Stimulated activated CD8-positive, alpha-beta memory T cell treated with anti-CD3 and anti-CD28 coated beads, Interleukin-4, amount 100 ng/mL, for 1 hour (primary cell): Measurements from ENCODE around the gene ORC3.
"Not testable (repeated sequence)": the region's sequence is repeated elsewhere in the genome, so short reads cannot be mapped to it uniquely, and the experiment has no call there.

Experiments
- DNase-seq, 2 donors: peaks; one replicate each; pipeline ENCODE4 v3.0.0-alpha.2; 2020; ENCODE audit warnings: low read depth in 2 of 2, low spot score in 1 of 2

ORC3 gene

DNA sequence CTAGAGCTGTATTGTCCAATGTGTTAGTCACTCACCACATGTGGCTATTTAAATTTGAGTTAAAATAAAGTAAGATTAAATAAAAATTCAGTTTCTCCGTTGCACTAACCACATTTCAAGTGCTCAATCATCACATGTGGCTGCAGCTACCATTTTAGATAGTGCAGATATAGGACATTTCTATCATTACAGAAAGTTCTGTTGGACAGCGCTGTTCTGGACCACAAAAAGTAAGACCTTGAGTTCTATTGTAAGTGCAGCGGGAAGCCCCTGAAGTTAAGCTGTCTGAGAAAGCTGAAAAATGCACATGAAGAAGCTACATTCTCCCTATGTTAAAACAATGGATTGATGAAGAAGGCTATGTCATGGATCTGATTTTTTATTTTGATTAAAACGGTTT lies 1.1 kb downstream of the ORC3 start:
- DNase-seq = no peak

DNA sequence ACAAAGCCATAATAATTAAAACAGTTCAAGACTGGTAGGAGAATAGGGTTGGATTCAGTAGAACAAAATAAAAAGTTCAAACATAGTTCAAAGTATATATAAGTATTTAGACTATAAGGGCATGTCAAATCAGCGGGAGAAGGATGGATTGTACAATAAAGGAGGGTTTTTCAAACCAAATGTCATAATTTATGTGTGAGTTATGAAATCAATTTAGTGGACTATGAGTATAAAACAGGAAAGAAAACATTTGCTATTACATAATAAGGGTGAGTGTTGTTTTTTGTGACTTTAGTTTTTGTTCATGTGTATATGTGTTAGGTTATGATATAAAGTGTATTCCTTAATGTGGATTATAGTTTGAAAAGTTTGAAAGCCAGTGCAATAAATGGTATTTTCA lies 10.6 kb downstream of the ORC3 start:
- DNase-seq = no peak

DNA sequence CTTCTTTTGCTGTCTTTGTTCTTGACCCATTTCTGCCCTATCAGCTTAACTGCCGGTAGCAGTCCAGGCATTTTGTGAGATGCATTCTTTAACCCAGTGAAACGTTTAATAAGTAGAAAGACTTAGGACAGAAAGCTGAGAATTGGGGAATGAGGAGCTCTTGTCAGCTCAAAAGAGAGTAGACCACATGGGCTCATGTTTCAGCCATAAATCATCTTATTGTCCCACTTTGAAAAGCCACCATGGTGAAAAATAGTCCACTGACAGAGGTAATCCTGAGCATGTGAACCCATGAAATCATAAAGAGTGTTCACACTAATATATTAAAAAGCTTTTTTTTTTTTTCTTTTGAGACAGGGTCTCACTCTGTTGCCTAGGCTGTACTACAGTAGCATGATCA lies 16.3 kb downstream of the ORC3 start:
- no peak for DNase-seq

DNA sequence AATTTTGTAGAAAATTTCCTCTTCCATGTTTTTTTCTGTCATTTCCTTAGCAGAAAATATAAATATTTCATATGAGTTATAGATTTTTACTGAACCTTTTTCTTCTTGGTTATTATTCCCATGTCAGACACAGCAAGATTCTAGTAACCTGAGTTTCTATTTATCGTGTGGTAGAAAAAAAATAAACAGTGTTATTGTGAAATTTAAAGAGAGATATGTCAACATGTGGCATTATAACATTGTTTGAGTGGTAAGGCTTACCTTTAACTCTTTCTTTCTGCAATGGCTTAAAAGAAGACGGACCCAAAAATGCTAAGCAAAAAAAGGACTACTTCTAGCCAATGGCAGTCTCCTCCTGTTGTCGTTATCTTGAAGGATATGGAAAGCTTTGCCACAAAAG lies 18.9 kb downstream of the ORC3 start:
- no peak for DNase-seq

DNA sequence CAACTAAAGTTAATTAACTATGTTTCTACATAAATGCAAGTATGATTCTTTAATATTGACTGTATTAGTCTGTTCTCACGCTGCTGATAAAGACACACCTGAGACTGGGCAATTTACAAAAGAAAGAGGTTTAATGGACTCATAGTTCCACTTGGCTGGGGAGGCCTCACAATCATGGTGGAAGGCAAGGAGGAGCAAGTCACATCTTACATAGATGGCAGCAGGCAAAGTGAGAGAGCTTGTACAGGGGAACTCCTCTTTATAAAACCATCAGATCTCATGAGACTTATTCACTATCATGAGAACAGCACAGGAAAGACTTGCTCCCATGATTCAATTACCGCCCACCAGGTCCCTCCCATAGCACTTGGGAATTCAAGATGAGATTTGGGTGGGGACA lies 23.1 kb downstream of the ORC3 start:
- not testable (repeated sequence) for DNase-seq

DNA sequence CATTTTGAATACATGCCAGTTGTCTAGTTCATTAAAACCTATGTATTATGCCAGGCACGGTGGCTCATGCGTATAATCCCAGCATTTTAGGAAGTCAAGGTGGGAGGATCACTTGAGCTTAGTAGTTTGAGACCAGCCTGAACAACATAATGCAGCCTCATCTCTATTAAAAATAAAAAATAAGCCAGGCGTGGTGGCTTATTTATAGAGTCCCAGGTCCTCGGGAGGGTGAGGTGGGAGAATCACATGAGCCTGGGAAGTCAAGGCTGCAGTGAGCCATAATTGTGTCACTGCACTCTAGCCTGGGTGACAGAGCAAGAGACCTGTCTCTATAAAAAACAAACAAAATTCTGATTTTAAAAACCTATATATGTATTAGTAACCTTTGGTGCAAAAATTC lies 27.5 kb downstream of the ORC3 start:
- DNase-seq = no peak

DNA sequence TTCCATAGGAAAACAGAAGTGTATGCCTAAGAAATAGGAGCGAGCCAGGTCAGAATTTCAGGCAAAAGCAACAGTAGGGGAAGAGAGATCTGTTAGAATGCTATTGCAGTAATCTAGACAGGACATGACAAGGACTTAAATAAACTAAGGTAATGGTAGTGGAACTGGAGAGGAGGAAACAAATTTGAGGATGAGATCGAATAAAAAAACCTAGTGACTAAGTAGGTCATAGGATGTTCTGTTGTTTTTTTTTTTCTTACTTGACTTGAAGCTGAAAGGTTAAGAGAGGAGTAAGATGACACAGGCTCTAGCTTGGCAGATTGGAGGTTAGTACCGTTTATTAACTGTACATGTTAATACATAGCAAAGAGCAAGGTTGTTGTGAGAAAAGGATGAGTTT lies 28.6 kb downstream of the ORC3 start:
- no peak for DNase-seq

DNA sequence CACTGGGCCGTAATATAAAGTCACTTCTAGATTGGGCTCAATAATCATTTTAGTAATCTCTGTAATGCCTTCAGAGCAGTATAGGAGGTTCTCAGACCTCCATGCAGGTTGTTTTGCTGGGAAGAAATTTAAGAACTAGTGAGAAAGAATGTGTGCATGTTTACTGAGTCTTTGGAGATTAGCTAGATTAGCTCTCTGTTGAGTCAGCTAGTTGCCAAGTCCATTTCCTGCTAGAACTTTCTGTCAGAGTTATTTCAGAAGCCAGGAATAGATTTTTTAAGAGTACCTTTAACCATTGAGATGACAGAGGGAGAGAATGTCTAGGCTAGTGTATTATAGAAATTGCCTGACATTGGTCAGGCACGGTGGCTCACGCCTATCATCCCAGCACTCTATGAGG lies 33.3 kb downstream of the ORC3 start:
- no peak for DNase-seq

DNA sequence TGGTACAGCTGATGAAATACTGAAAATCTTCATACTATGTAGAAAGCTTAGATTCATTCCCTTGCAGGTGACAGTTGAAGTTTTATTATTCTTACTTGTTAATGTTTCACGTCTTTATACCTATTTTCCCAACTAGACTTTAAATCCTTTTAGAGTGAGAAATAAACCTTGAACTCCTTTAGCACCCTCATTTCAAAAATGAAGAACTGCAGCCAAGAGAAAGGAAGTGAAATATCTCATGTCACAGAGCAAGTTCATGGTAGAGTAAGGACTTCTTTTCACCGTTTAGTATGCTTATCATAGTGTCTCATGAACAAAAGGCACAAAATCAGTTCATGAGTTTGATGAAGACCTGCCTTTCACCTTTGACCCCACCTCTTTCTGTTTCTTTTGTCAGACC lies 38.5 kb downstream of the ORC3 start:
- DNase-seq = no peak

DNA sequence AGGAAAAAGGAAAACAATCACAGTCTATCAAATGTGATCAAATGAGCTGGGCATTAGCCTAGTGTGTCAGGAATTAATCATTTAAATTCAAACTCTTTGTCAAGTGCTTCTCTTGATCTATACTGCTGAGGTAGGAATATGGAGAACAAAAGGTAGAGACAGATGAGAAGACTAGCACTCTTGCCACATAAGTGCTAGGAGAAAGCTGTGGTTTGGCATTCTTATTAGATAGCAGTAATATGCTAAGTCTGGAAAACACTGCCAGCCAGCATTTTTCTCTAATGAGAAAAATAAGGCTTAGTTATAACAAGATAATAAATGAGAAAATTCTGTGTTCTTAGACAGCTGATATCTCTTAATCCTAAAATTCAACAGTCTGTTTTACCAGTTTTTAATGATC lies 38.9 kb downstream of the ORC3 start:
- no peak for DNase-seq

DNA sequence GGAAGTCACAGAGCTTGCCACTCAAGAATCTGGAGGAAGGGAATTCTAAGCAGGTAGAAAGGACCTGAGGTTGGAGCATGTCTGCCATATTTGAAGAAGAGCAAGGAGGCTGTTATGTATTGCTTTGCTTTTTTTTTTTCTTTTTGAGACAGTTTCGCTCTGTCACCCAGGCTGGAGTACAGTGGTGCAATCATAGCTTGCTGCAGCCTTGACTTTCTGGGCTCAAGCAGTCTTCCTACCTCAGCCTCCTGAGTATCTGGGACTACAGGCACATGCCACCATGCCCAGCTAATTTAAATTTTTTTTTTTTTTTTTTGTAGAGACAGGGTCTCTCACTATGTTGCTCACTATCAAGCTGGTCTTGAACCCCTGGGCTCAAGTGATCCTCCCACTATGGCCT lies 40.8 kb downstream of the ORC3 start:
- no peak for DNase-seq

DNA sequence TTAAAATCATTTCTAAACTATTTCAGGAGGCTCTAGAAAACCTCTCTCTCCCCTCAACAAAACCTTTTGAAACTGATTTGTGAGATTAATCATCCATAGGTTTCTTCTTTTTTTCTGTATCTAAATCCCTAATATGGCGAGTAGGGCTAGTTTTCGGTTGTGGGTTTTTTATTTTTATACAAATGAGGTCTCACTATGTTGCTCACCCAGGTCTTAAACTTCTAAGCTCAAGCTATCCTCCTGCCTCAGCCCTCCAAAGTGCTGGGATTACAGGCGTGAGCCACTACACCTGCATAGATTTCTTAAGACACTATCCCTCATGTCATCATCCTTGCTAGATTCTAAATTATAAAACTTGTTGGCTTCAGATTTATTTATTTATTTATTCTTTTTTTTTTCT lies 43.9 kb downstream of the ORC3 start:
- DNase-seq = no peak

DNA sequence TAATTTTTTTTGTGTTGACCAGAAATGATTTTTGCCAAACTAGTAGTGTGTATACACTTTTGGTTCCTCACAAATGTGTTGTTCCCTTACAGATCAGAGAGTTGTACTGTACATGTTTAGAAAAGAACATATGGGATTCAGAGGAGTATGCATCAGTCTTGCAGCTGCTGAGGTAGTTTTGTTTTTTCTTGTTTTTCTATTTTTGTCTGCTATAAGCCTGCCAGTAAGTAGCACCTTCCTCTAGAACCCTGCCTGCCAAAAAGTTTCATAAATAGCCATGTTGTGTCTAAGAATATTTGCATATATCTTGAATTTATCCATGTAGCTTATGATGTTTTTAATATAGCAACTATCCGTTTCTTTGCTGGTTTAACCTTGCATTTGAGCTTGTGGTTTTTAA lies 46.4 kb downstream of the ORC3 start:
- no peak for DNase-seq

DNA sequence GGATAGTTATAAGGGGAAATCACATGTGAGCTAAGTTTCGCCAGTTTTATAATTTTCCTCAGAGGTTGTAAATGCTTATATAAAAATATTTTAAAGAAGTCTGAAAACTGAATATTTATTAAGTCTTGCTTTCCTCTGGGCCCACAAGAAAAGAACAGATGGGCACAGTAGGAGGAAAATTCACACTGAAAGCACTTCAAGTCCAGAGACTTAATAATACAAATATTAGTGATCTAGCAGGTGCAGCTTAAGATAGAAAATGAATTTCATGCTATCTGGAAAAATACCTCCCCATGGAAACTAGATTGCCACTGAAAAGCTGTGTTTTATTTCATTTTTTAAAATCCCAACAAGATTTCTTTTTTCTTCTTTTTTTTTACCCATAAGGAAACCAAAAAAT lies 47.2 kb downstream of the ORC3 start:
- no peak for DNase-seq

DNA sequence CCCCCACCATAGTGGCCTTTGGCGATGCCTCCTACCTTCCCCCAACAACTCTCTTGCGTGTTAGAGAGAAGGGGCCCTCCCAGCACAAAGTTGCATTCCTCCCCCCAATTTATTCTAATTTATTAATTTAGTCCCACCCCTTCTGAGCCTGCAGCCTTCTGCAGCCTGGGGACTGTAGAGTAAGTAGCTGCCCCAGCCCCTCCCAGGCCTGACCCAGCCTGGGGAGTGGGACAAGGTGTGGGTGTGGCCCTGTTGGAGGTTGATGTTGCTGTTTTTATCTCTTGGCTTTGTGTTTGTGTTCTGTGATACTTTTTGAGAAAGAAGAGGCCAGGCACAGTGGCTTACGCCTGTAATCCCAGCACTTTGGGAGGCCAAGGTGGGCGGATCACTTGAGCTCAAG lies 49.4 kb downstream of the ORC3 start:
- no peak for DNase-seq

DNA sequence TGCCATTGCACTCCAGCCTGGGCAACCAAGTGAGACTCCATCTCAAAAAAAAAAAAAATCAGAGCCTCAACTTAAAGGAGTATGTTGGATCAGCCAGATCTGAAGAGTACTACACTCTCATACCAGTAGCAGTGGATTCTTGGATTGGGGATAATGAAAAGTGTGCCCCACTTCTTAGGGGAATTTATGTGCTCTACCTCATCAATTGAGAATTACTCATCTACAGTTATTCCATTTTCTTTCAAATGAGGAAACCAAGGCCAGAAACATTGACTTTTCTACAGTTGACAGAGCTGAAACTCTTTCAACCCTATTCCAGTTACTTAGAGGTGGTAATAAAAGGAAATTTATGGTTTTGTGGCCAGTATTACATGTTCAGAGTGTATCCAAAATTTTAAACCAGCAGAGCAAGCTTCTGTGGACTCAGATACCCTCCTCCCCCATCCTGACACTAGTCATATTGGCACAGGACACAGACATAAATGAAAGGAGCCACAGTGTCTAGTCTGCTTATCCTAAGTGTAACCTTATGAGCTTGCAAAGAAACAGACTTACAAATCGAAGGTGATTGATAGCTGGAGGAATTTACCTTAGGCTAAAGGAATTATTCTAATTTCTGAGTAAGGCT lies 51.2 kb downstream of the ORC3 start:
- no peak for DNase-seq

DNA sequence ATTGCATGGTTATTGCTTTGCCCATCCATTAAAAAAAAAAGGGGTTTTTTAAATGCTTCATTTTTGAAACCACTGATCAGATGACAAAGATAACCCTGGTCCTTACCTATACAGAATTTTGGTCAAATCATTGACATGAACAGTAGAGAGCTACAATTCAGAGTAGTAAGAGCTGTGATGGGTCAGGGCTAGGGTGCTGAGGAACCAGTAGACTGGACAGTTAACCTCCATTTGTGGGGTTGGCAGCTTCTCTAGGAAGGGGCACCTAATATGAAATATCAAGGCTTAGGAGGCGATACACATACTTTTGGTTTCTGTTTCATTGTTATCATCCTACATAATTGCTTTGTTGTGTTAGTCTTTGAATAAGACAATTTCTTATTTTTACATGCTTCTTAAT lies 55.1 kb downstream of the ORC3 start:
- no peak for DNase-seq

DNA sequence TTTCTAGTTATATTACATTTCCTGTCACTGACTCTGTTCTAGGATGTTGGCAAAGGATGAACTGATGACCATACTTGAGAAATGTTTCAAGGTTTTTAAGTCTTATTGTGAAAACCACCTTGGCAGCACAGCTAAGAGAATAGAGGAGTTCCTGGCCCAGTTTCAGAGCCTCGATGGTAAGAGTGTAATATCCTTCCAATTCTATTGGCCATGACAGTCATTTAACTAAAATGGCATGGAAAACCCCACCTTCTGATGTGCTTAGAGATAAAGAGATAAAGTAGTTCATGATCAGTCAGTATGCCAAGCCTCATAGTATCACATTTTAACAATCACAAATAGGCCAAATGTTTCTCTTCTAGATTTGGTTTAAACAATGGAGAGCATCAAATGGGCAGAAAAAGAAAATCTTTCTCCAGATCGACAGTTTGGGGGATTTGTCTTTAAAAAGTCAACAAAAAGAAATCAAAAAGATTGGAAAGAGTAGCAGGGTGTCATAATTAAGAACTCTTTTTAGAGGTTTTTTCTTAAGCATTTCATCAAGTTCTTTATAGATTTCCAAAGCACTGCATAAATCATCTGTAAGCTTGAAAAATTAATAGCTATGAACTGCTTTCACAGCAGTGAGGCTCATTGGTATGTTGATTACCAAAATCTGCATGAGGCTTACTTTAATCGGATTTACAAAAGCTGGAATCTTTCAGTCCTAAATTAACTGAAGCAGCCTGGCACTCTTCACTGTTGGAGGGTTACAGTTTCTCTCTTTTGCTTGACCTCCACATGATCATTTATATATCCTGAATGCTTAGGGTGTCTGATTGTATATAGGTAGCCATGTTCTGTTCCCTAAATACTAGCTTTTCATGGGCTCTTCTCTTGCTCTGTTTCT lies 63.4 kb downstream of the ORC3 start:
- no peak for DNase-seq

DNA sequence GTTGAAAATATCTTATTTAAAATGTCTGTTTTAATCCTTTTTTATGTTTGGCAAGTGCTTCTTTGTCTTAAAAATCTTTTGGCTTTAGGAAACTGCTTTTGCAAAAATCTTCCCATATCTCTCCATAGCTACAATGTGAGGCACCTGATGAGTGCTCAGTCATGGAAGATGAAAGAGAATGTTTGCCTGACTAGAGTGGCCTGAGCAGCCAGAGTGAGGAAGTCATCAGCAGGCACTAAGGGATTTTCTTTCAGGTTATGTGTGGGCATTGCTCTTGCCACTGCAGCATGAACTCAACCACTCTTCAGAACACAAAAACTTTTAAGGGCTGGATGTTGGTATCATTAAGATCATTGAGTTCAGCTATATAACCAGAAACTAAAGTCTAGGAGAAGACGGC lies 64.2 kb downstream of the ORC3 start:
- DNase-seq = no peak

DNA sequence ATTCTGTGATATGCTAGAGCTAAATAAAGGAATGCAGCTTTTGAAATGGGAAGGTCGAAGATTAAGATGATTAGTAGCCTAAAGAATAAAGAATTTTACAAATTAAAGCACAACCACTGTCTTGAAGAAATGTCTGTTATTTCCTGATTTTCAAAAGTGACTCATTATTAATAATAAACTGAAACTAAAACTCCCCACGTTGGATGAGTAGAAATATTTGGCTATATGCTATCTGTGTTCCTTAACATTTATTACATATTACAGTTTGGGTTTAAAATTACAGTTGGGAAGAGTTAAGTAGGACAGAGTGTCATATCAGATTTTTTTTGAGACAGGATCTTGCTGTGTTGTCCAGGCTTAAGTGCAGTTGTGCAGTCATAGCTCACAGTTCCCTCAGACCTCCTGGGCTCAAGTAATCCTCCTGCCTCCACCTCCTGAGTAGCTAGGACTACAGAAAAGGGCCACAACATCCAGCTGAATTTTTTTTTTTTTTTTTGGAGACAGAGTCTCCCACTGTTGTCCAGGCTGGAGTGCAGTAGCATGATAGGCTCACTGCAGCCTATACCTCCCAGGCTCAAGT lies 65.0 kb downstream of the ORC3 start:
- DNase-seq = no peak

DNA sequence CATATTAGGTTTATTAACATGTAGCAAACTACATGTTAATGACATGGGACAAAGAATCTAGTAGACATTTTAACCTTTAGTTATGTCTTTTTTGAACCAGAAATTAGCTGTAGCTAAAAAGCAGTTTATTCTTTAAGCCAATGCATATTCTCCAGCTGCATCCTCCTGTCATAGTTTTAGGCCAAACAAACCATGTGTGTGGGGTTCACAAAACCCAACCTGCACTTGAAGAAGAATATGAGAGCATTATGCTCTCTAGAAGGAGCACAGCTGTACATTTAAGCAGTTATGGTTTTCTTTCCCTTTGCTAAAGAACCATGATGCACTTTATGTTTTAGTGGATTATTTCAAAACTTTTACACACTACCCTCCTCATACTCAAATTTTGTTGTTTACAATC lies 65.9 kb downstream of the ORC3 start:
- DNase-seq = no peak

DNA sequence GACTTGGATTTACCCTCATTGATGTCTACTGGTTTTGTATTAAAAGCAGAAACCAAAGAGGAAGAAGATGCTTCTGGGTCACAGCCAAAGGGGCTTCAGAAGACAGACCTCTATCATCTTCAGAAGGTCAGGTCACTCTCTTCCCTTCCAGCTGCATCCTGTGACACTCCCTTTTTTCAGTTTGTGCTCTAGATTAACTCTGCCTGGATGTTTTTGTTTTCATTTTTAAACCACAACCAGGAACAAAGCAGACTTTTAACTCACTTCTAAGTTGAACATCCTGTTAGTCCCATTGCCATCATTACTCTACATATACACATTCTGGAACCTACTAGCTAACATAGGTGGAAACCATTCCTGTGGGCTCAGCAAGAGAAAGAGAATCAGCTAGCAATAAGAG lies 66.9 kb downstream of the ORC3 start:
- no peak for DNase-seq

DNA sequence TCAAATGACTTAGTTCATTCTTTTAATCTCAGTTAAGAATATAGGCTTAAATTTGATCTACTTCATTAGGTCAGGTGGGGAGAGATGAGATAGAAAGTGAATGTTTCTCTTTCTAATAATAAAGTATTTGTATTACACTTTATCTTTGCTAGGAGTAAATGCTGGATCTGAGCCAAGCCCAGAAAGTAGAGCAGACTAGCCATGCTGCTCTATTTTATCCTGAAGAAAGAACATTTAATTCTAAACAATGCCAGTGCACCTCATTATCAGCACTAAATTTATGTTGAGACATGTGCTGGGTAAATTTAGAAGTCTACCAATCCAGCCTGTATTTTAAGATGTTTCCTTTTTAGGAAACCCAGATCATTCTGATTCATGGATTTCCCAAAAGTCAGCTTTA lies 68.6 kb downstream of the ORC3 start:
- DNase-seq = no peak
